ENCODE data around the gene TRIM66.

Gene TRIM66

DNA sequence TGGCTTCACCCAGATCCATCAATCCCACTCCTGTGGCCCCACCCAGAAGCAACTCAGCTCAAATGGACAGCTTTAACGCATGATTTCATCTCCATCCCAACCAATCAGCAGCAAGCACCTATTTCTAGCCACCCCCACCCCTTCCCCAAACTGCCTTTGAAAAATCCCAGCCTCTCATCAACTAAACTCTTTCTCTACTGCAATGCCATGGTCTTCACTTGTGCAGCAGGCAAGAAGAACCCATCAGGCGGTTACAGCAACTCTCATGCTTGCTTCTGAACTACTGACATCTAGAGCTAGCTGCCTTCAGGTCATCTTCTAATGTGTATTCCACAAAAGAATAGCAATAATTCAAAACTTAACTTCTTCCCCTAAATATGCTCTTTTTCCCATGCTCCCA is 46.3 kb downstream of the TRIM66 start:
- in situ Hi-C loops (cut with HindIII; ENCODE audit: low pct_ligation_motif_present, low pct_unique_long_range_greater_than_20kb, low sequenced_read_pairs) = no loop called here

DNA sequence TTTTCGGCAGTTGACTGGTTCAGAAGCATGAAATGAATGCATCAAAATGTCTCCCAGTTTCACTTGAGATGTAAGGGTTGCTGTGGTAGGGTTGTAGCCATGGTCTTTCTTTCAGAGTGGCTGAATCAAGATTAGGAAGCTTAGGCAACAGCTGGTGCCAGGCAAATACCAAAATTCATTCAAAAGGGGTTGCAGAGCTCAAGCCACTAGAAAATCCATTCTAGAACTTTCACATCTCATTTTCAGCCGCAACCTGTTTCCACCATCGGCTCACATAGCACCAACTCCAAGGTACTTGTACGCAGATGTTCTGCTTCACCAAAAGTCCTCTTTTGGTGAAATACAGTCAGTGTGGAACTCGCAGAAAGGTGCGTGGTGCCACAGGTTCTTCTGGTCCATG is 48.0 kb downstream of the TRIM66 start:
- DNase-seq = no peak
- in situ Hi-C loops (cut with HindIII; ENCODE audit: low pct_ligation_motif_present, low pct_unique_long_range_greater_than_20kb, low sequenced_read_pairs) = no loop called here

More for the DNA sequence above, 46.3 kb downstream of the TRIM66 start:
- no peak for DNase-seq

DNA sequence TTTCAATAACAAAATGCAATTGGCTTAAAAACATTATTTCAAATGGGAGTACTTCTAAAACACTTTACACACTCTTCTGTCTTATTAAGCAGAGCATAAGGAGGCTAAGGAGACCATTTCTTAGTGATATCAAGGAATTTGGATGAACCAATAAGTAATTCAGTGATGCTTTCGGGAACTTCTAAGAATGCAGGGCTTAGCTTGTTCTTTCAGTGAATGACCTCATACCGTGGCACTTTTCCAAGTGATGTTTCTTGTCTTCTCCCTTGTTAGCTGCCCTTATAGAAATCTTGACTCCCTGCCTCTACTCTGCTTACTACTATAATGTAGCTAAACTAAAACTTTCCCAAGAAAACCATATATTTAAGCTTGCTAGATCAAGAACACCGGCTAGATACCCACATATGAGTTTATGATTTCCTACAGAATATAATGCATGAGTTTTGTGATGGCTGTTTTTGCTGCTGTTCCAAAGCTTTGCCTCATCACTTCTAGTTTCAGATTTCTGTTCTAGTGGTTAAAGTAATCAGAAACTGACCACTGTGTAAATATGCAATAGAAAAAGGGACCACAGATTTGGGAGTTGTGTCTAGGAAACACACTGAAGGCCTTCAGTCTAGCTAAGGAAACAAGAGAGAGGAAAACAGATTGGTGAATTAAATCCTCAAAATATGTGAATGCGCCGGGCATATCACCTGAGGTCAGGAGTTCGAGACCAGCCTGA is 50.9 kb downstream of the TRIM66 start:
- in situ Hi-C loops (cut with HindIII; ENCODE audit: low pct_ligation_motif_present, low pct_unique_long_range_greater_than_20kb, low sequenced_read_pairs) = no loop called here
- peak; percentile 37 for DNase-seq

DNA sequence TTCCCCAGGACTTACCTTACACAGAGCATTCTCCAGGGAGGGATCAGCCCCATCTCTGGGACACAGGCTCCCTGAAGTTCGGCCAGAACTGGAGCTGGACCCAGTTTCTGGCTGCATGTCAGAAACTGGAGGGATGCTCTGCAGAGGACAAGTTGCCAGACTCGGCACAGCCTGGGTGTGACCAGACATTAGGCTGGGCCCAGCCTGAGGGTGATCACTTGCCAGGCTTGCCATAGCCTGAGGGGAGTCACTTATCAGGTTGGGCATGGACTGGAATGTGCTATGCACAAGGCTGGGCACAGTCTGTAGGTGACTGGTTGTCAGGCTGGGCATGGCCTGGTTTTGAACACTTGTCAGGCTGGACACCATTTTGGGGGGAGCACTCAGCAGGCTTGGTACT is 57.8 kb downstream of the TRIM66 start:
- DNase-seq = no peak
- in situ Hi-C loops (cut with HindIII; ENCODE audit: low pct_ligation_motif_present, low pct_unique_long_range_greater_than_20kb, low sequenced_read_pairs) = no loop called here

DNA sequence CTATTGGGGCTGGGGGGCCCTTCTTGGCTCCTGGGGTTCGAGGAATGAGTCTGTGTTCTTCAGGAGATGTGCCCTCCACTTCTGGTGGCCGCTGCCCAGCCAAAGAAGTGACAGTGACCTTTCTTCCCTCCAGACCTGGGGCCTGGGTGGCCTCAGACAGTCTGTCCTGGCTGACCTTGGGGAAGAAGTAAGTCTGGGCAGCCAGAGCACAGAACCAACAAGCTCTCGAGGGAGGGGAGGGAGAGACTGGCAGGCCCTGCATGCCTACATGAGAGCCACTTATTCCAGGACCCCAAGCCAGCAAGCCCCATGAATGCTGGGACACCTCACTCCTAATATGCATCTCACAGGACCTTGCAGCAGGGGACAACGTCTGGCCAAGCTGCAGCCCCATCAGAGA is 61.3 kb downstream of the TRIM66 start:
- in situ Hi-C loops (cut with HindIII; ENCODE audit: low pct_ligation_motif_present, low pct_unique_long_range_greater_than_20kb, low sequenced_read_pairs) = no loop called here
- DNase-seq = no peak

DNA sequence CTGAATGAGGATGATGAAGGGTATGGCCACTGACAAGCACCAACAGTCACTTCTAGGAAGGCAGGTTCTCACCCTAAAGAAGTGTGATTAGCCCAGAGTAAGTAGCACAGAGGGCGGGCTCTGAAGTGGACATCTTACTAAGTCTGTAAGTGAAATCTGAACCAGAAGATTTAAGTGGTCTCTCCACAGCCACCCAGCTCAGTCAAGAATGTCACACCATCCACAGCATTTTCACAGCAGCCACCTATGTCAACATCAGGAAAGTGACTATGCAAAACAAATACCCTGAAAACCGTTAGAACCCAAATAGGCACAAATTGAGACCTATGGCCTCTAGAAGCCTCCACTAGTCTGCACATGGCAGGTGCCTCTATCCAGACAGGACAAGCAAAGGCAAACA is 65.4 kb downstream of the TRIM66 start:
- no peak for DNase-seq

DNA sequence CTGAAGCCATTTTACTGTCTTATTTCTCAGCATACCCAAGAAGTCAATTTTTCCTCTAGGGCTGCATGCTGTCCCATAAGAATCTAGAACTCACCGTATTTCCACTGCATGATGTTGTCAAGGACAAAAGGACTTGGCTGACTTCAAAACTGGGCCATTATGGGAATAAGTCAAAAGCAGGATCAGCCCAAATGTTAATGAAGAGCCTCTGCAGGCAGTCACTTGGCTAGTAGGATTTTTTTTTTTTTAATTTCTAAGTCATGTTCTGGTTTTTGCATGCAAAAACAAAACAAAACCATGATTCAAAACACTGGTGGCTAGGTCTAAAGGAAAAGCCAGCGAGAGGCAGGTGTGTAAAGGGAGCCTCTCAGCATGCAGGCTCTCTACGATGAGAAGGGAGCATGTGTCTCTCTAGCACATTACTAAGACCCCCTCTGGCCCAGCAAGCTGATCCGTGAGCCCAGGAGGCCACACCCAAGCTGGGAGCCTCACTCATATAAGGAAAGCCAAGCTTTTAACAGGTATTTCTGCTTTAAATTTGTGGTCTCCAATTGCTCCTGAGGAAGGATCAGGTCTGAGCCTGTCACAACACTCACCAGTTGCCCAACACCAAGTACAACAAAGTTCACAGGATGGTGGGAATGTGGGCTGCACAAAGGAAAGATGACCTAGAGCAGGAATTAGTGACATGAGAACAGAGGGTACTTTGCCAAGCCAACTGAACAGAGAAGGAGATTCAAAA is 67.0 kb downstream of the TRIM66 start:
- in situ Hi-C loops (cut with HindIII; ENCODE audit: low pct_ligation_motif_present, low pct_unique_long_range_greater_than_20kb, low sequenced_read_pairs) = no loop called here
- DNase-seq = no peak

More for the DNA sequence above, 65.4 kb downstream of the TRIM66 start:
- in situ Hi-C loops (cut with HindIII; ENCODE audit: low pct_ligation_motif_present, low pct_unique_long_range_greater_than_20kb, low sequenced_read_pairs) = no loop called here

DNA sequence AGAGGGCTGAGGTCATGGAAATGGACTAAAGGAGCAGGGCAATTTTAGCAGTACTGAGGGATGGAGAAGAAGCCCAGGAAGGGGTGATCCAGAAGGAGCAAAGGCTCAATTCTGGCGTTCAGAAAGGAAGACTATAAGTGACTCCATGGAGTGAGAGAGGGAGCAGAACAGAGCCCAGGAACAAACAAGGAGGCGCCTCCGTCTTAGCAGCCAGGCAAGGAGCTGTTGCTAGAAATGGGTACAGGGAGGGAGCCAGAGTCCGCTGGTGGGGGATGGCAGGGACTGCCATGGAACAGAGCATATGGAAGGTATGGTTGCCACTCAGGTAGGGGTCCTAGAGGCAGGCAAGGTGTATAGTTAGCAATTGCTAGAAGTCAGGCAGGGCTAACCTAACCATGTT is 68.0 kb downstream of the TRIM66 start:
- in situ Hi-C loops (cut with HindIII; ENCODE audit: low pct_ligation_motif_present, low pct_unique_long_range_greater_than_20kb, low sequenced_read_pairs) = no loop called here
- DNase-seq = no peak

DNA sequence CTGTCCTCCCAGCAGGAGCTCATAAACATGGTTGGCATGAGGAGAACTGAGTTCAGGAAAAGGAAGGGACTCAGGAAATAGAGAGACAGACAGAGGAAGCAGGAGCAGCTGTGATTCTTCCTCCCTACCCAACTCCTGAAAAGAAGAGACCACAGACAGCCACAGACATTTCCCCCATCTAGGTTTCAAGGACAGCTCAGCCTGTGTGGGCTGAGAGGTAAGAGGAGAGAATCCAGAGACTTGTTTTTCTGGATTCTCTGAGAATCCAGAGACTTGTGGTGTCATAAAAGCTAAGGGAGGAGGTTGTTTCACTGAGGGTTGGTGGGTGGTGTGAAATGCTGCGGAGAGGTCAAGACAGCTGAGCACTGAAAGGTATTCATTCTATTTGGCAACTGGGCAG is 69.4 kb downstream of the TRIM66 start:
- in situ Hi-C loops (cut with HindIII; ENCODE audit: low pct_ligation_motif_present, low pct_unique_long_range_greater_than_20kb, low sequenced_read_pairs) = no loop called here
- no peak for DNase-seq

DNA sequence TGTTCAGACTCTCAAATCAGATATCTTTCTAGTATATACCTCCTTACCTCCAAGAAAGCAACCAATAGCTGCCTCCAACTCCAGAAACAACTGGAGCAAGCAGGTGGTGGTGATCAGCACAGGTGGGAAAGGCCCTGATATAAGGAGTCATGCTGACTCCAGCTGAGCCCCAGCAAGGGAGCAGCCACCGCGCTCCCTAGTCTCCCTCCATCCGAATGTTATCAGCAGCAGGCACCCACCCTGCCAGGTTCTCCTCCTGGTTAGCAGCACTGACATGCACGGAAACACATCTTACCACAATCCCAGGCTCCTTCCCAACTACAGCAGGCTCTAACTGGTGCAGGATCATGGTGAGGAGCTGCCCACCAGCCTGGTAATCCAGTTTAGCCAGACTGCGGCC is 69.9 kb downstream of the TRIM66 start:
- DNase-seq = no peak
- in situ Hi-C loops (cut with HindIII; ENCODE audit: low pct_ligation_motif_present, low pct_unique_long_range_greater_than_20kb, low sequenced_read_pairs) = no loop called here

DNA sequence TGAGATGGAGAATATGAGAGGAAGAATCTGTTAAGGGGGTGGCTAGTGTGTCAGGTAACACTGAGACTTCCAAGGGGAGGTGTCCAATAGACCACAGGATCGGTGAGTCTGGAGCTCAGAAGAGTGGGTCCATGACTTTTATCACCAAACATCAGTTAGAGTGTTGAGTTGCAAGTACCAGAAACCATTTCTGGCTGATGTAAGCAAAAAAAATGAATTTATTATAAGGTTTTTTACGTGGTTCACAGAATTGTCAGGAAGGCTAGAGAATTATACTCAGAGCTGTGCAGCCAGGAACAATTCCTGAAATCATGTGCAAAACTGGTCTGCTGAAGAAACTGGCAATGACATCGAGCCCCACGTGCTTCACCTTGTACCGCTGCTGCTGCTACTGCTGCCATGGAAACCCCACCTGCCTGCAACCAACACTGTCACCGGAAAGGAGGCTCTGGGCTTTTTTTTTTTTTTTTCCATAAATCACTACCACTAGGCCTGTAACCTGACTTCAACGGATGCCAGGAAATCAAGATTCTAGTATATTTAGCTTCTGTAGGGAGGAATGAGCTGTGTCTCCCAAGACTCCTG is 71.8 kb downstream of the TRIM66 start:
- DNase-seq = no peak
- in situ Hi-C loops (cut with HindIII; ENCODE audit: low pct_ligation_motif_present, low pct_unique_long_range_greater_than_20kb, low sequenced_read_pairs) = no loop called here

DNA sequence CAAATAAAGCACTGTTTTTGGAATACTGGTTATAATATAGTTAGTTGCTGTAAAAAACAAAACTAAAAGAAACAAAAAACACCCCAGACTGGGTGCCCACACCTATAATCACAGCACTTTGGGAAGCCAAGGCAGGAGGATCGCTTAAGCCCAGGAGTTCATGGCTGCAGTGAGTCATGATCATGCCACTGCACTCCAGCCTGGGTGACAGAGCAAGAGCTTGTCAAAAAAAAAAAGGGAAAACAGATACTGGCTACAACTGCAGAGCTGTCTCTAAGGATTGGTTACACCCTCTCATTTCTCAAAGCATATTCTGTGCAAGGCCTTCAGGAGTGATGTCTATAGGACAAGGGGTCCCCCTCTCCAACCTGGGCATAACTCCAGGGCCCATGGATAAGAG is 73.8 kb downstream of the TRIM66 start:
- peak; percentile 39 for DNase-seq
- in situ Hi-C loops (cut with HindIII; ENCODE audit: low pct_ligation_motif_present, low pct_unique_long_range_greater_than_20kb, low sequenced_read_pairs) = no loop called here

DNA sequence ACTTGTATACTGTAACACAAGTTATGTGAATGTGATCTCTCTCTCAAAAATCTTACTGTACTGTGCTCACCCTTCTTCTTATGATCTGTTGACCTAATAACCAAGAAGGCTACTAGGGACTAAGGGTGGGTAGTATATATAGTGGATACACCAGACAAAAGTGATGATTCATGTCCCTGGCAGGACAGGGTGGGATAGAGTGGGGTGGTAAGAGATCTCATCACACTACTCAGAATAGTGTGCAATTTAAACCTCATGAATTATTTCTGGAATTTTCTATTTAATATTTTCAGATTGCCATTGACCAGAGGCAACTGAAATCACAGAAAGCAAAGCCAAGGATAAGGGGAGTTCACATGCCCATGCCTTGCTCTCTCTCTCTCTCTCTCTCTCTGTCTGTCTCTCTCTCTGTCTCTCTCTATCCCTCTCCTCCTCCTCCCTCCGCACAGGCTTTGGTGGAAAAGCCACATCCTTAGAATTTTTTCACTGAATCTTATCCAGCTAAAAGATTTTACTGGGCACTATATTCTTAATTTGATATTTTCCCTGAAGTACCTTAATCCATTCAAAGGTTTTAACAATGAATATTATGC is 76.4 kb downstream of the TRIM66 start:
- in situ Hi-C loops (cut with HindIII; ENCODE audit: low pct_ligation_motif_present, low pct_unique_long_range_greater_than_20kb, low sequenced_read_pairs) = no loop called here
- no peak for DNase-seq

DNA sequence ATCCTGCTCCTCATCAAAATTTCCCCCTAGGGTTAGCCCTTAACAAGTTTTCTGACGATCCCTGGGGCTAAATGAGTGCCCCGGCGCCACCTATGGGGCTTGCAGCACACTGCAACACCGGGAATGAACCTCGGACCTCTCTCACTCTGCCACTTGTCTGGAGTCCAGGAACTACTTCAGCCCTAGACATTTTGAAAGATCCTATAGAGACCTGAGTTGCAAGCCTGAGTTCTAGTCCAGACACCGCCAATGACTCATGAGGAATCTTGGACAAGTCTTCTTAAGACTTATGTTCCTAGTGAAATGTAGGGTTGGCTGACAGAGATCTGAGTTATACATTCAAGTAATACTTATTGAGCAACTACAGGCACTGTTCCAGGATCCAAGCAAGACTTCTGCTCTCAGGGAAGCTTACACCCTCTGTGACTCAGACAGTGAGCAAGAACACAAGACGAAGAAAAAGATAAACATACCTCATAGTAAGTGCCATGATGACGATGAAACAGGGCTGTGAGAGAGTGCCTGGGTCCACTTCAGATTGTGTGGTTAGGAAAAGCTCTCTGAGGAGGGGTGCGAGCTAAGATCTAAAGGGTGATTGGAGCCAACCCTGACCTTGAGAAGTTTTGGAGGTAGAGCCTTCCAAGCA is 78.3 kb downstream of the TRIM66 start:
- DNase-seq = peak; percentile 67
- in situ Hi-C loops (cut with HindIII; ENCODE audit: low pct_ligation_motif_present, low pct_unique_long_range_greater_than_20kb, low sequenced_read_pairs) = no loop called here

DNA sequence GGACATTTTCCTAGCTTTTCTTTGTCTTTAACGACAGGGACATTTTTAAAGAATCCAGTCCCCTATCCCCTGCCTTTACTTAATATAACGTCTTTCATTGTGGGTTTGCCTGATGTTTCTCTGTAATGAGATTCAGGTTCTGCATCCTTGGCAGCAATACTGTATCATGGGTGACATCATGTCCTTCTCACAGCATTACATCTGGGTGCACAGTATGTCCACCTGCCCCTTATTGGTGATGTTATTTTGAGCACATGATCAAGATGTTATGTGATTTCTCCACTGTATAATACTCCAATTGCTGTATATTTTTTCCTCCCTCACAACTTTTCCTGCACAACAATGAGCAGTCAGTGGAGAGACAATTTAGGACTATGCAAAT is 78.8 kb downstream of the TRIM66 start:
- DNase-seq = no peak
- in situ Hi-C loops (cut with HindIII; ENCODE audit: low pct_ligation_motif_present, low pct_unique_long_range_greater_than_20kb, low sequenced_read_pairs) = no loop called here

DNA sequence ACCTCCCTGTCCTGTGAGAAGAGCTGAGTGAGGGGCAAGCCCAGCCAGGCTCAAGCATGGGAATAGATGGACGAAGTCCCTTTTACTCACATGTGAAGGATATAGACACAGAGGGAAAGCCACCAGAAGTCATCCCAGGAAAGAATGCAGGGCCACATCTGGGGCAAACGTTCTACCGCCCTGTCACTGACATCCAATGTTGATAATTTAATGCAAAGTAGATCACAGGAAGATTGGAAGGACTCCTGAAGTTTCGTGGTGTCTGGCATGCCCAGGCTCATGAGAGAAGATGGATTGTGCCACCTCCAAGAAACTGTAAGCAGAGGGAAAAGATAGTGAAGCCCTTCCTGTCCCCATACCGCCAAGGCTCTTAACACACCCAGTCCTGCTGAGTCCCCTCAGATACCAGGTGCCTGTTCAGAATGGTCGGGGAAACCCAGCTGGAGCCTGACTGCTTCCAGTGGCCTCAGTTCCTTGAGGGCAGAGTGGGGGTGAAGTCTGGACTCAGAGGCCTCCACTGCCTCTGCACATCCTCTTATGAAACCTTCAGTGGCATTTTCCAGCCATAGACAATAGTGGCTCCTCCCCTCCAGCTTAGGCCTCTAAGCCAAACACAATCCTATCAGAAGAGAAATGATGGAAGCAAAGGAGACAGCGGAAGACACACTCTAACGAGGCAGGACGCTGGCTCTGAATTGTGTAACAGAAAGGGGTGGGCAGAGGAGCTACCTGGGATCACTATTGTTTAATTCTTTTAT is 80.9 kb downstream of the TRIM66 start:
- in situ Hi-C loops (cut with HindIII; ENCODE audit: low pct_ligation_motif_present, low pct_unique_long_range_greater_than_20kb, low sequenced_read_pairs) = no loop called here
- no peak for DNase-seq

DNA sequence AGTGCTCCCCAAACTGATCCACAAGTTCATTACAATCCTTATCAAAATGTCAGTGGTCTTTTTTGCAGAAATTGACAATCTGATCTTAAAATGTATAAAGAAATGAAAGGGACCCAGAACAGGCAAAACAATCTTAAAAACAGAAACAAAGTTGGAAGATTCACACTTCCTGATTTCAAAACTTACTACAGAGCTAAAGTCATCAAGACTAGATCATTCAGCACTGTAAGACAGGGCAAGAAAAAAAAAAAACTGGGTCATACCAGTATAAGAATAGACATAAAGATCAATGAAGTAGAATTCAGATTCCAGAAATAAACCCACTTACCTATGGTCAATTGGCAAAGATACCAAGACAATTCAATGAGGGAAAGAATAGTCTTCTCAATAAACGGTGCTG is 84.0 kb downstream of the TRIM66 start:
- DNase-seq = no peak
- in situ Hi-C loops (cut with HindIII; ENCODE audit: low pct_ligation_motif_present, low pct_unique_long_range_greater_than_20kb, low sequenced_read_pairs) = no loop called here

DNA sequence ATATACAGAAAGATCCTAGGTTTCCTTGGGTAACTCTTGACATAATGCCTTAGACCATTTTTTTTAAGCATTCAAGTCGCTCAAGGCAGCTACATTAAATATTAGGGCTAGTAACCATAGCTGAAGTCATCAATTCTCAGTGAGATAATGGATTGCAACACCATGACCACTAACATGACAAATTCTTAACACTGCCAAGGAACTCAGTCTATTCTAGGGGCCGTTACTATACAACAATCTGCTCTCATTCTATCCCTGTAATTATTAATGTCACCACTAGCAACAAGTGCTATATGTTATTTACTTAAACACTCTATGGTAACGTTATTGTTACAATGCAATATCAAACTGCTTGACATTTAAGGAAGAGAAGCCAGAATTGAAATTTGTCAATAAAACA is 85.3 kb downstream of the TRIM66 start:
- no peak for DNase-seq
- in situ Hi-C loops (cut with HindIII; ENCODE audit: low pct_ligation_motif_present, low pct_unique_long_range_greater_than_20kb, low sequenced_read_pairs) = no loop called here

All from ACHN (cell line).